ENCODE data around the gene ITGBL1. TPM values are rescaled to one million over a fixed set of nuclear protein-coding genes. Genes with fewer than 3 reads are reported as not detected.

Gene ITGBL1
- total and polyA plus RNA-seq, 2 donors (not counting 1 experiment from before 2014, with no cell fraction given): not detected

- H3K9me3 ChIP-seq (ENCODE audit: control extremely low read depth in 1 of 3, control insufficient read depth in 2 of 3, insufficient read depth in 1 of 3, low read length in 2 of 3): no peaks in the 10 kb centered on the region
- CTCF ChIA-PET: no interaction called here
- TF ChIP-seq EZH2 (IDR thresholded peaks at IDR 0.05; ENCODE audit: borderline replicate concordance, insufficient read depth, low read depth, low read length, poor library complexity, severe bottlenecking): no peak
- TF ChIP-seq CTCF (IDR thresholded peaks at IDR 0.05): no peak
- H3K4me2 ChIP-seq (replicated peaks; ENCODE audit: low read depth, low read length, poor library complexity, severe bottlenecking): no peak overlapping the region
- no peaks in the 10 kb centered on the region for H3K4me1 Mint-ChIP-seq
- H3K79me2 ChIP-seq (ENCODE audit: control insufficient read depth, insufficient read depth, low read length): no peaks in the 10 kb centered on the region
- H3K4me1 ChIP-seq (ENCODE audit: control insufficient read depth in 2 of 2, insufficient read depth in 2 of 2, low read length in 2 of 2): no peaks in the 10 kb centered on the region
- no peaks in the 10 kb centered on the region for H4K20me1 ChIP-seq (ENCODE audit: control insufficient read depth, insufficient read depth, low read length, poor library complexity, severe bottlenecking)
- ATAC-seq (ENCODE audit: low read depth) (no peak), DNase-seq (no peak)
- H3K4me3 Mint-ChIP-seq: no peak overlapping the region
- H3K27me3 Mint-ChIP-seq: peaks cover 2% of the 10 kb centered on the region
- peak overlapping the region; percentile 14 for H2AFZ ChIP-seq (ENCODE audit: insufficient read depth, low read depth, low read length, poor library complexity, severe bottlenecking)
- intact Hi-C loops (cut with micrococcal nuclease): no loop called here
- H3K9ac ChIP-seq (ENCODE audit: low read length): no peak overlapping the region
- H3K9me3 Mint-ChIP-seq (ENCODE audit: insufficient read depth): no peaks in the 10 kb centered on the region
- no peak overlapping the region for H3K27ac Mint-ChIP-seq
- 0% methylated on average over 6 of the region's 6 CpGs for WGBS (ENCODE audit: insufficient coverage)
- peaks cover 0 to 3% (median 0%) of the 10 kb centered on the region in 4 experiments for H3K27me3 ChIP-seq (replicated peaks in 1 of 4; ENCODE audit: control extremely low read depth in 1 of 4, control insufficient read depth in 3 of 4, insufficient read depth in 4 of 4, low read length in 3 of 4)
- POLR2A ChIA-PET: no interaction called here
- no peak overlapping the region for H3K27ac ChIP-seq (ENCODE audit: low read length in 2 of 2)
- no peak overlapping the region for H3K4me3 ChIP-seq (ENCODE audit: control extremely low read depth in 1 of 5, extremely low read depth in 1 of 5, insufficient read depth in 1 of 5, low read depth in 2 of 5, low read length in 4 of 5)
- H3K36me3 ChIP-seq (replicated peaks in 1 of 2; ENCODE audit: control extremely low read depth in 1 of 2, control insufficient read depth in 1 of 2, extremely low read depth in 1 of 2, insufficient read depth in 2 of 2, low read length in 1 of 2): no peaks in the 10 kb centered on the region
These were observed 254.2 kb downstream of the ITGBL1 start for GRCh38 chr13:101706651-101707050.

- H3K27ac Mint-ChIP-seq: no peak overlapping the region
- POLR2A ChIA-PET: no interaction called here
These were observed 255.2 kb downstream of the ITGBL1 start for GRCh38 chr13:101707659-101708058.

More at GRCh38 chr13:101707659-101708058, 255.2 kb downstream of the ITGBL1 start:
- Histone ChIP-seq H3K27ac (ENCODE audit: low read length in 2 of 2) (no peak overlapping the region), H3K9me3 (ENCODE audit: control extremely low read depth in 1 of 3, control insufficient read depth in 2 of 3, insufficient read depth in 1 of 3, low read length in 2 of 3) (no peaks in the 10 kb centered on the region), H3K4me1 (ENCODE audit: control insufficient read depth in 2 of 2, insufficient read depth in 2 of 2, low read length in 2 of 2) (no peaks in the 10 kb centered on the region), H3K9ac (ENCODE audit: low read length) (no peak overlapping the region), H3K4me2 (replicated peaks; ENCODE audit: low read depth, low read length, poor library complexity, severe bottlenecking) (no peak overlapping the region), H3K79me2 (ENCODE audit: control insufficient read depth, insufficient read depth, low read length) (no peaks in the 10 kb centered on the region), H3K4me3 (ENCODE audit: control extremely low read depth in 1 of 5, extremely low read depth in 1 of 5, insufficient read depth in 1 of 5, low read depth in 2 of 5, low read length in 4 of 5) (no peak overlapping the region), H4K20me1 (ENCODE audit: control insufficient read depth, insufficient read depth, low read length, poor library complexity, severe bottlenecking) (no peaks in the 10 kb centered on the region), H3K36me3 (replicated peaks in 1 of 2; ENCODE audit: control extremely low read depth in 1 of 2, control insufficient read depth in 1 of 2, extremely low read depth in 1 of 2, insufficient read depth in 2 of 2, low read length in 1 of 2) (no peaks in the 10 kb centered on the region), H3K27me3 (replicated peaks in 1 of 4; ENCODE audit: control extremely low read depth in 1 of 4, control insufficient read depth in 3 of 4, insufficient read depth in 4 of 4, low read length in 3 of 4) (peaks cover 0 to 3% (median 0%) of the 10 kb centered on the region in 4 experiments), H2AFZ (ENCODE audit: insufficient read depth, low read depth, low read length, poor library complexity, severe bottlenecking) (no peak overlapping the region)
- no peak overlapping the region for H3K4me3 Mint-ChIP-seq
- no CpG with 5 or more reads among the region's 2 CpGs for WGBS (ENCODE audit: insufficient coverage)
- H3K27me3 Mint-ChIP-seq: peaks cover 2% of the 10 kb centered on the region
- CTCF ChIA-PET: no interaction called here
- ATAC-seq (ENCODE audit: low read depth) (no peak), DNase-seq (no peak)
- intact Hi-C loops (cut with micrococcal nuclease): no loop called here
- H3K9me3 Mint-ChIP-seq (ENCODE audit: insufficient read depth): no peaks in the 10 kb centered on the region
- TF ChIP-seq EZH2 (IDR thresholded peaks at IDR 0.05; ENCODE audit: borderline replicate concordance, insufficient read depth, low read depth, low read length, poor library complexity, severe bottlenecking) (no peak), CTCF (IDR thresholded peaks at IDR 0.05) (no peak)
- no peaks in the 10 kb centered on the region for H3K4me1 Mint-ChIP-seq

All from B cell (primary cell).